Activated CD8-positive, alpha-beta memory T cell treated with anti-CD3 and anti-CD28 coated beads for 48 hours (primary cell): ENCODE results near the gene JMJD1C.
"Not testable (repeated sequence)": the region's sequence is repeated elsewhere in the genome, so short reads cannot be mapped to it uniquely, and the experiment has no call there.

Experiments used
- DNase-seq, 3 experiments: peaks; one replicate each; pipeline ENCODE4 v3.0.0-alpha.2; 2020; ENCODE audit warnings: low read depth in 2 of 3, low spot score in 2 of 3

The JMJD1C gene

DNA sequence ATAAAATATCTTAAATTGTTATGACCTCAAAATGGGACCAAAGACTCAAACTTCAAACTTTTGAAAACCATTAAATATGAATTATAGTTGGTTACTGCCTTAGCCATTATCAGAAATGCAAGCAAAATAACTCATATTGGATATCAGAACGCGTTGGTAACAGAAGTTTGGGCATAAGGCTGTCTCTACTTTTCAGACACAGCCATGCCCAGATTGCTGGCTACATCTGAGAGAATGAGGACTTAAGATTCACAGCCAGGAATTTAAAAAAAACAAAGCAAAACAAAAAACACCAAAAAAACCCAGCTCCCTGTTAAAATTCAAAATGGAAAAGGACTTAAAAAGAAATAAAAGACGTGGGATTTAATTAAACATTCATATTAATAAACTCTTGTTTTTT lies 161.6 kb downstream of the JMJD1C start:
- DNase-seq, result no peak

DNA sequence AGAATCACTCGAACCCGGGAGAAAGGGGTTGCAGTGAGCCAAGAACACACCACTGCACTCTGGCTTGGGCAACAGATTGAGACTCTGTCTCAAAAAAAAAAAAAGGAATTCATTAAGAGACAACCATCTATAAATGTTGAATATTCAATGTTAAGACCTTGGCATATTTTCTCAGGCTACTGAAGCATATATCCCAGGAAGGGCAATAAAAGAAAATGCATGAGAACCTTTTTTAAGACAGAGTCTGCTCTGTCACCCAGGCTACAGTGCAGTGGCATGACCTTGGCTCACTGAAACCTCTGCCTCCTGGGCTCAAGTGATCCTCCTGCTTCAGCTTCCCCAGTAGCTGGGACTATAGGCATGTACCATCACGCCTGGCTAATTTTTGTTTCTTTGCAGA lies 165.0 kb downstream of the JMJD1C start:
- no peak for DNase-seq

DNA sequence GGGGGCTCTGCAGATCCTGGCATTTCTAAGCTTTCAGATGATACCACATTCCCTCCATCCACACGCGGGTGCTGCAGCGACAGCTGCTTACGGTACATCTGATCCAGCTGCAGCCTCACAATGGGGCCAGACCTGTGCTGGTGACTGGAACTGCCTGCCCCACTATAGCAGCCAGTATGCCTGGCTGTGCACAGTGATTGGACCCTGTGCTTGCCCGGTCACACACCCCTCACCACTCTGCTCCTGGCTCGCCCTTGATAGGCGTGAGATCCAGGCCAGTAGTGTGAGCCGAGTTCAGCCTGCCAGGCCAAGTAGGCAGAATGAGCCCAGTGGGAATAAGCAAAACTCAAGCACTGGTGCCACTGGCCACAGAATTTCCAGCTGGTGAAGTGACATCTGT lies 167.8 kb downstream of the JMJD1C start:
- no peak for DNase-seq

DNA sequence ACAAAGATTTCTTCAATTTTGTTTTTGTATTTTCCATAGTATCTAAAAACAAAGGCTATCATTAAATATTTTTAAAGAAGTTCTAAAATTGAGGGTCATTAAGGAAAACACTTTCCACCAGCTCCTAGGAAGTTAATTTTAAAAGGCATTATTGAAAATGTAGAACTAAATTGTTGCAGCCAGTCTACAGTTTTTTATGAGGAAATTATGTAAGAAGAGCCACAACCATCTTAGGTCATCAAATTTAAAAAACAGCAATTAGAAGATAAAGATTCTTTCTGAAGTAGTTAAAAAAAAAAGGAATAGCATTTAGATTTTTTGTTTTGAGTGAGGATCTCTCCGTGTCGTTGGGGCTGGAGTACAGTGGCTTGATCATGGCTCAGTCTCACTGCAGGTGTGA lies 171.0 kb downstream of the JMJD1C start:
- no peak for DNase-seq

DNA sequence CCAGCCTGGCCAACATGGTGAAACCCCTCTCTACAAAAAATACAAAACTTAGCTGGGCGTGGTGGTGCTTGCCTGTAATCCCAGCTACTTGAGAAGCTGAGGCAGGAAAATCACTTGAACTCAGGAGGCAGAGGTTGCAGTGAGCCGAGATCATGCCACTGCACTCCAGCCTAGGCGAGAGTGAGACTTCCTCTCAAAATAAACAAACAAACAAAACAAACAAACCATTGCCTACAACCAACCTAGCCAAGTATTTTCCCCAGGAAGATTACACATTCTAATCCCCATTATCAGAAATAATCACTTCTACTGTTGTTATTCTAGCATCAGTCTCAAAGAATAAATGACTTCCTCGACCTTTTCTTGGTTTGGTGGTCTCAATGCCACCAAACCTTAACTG lies 172.9 kb downstream of the JMJD1C start:
- not testable (repeated sequence) for DNase-seq

DNA sequence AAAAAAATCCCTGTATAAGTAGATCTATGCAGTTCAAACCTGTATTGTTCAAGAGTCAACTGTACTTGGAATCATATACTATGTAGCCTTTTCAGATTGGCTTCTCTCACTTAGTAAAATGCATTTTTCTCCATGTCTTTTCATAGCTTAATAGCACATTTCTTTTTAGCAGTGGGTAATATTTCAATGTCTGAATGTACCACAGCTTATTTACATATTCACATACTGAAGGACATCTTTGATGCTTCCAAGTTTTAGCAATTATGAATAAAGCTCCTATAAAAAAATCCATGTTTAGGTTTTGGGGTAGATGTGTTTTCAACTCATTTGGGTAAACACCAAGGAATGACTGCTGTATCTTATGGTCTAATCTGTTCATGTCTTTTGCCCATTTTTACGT lies 177.6 kb downstream of the JMJD1C start:
- no peak for DNase-seq

DNA sequence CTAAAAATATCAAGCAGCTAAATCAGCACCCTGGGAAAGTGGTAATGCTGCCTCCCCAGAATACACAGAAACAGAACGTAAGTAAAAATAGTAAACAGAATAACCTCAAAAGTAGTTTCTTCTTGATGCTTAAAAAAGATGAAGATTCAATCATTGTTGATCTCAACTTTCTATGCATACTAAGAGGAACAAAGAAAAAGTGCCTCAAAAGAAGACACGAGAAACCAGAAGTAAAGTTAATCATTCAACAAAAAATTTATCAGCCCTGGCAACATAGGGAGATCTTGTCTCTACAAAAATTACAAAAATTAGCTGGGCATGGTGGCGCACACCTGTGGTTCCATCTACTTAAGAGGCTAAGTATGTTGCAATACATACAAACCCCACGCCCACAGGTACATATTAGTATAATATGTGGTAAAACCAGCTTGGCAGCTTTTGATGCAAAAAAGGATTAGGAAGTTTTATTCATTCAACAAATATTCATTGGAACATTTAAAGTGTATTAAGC lies 179.0 kb downstream of the JMJD1C start:
- DNase-seq, result no peak

DNA sequence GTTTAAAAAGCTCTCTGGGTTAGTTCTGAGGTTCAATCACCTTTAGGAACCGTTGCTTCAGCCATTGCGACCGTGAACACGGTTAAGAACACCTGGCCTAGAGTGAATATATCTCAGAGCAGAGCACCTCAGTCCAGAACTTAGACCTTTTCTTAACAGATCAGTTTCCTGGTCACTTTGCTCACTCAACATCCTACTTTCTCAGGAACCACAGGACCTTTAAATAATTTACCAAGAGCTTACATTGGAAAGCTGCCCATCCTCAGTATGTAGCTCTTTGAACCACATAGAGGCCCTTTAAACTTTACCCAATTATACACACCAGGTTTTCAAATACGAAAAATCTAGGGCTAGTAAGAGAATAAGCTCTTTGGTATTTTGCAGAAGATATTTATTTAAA lies 179.4 kb downstream of the JMJD1C start:
- no peak for DNase-seq

DNA sequence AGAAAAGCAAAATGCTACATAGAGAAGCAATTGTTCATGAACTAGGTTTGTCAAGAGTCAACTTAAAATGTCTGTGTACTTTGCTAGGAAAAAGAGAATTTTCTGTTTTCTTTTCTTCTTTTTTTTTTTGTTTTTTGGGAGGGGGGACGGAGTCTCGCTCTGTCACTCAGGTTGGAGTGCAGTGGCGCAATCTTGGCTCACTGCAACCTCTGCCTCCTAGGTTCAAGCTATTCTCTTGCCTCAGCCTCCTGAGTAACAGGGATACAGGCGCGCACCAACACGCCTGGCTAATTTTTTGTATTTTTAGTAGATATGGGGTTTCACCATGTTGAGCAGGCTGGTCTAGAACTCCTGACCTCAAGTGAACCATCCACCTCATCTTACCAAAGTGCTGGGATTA lies 181.9 kb downstream of the JMJD1C start:
- not testable (repeated sequence) for DNase-seq

DNA sequence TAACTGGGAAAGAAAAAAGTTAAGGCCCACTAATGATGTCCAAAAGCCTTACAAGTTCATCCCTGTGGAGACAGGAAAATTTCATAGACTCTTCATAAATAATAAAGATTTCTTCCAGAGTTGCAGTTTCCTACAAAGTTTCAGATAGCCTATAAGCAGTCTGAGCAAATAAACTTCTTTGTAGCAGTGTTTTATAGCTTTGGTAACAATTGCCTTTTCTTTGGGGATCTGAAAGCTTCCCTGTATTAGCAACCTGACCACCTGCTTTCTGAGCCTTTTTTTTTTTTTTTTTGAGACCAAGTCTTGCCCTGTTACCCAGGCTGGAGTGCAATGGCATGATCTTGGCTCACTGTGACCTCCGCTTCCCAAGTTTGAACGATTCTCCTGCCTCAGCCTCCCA lies 182.7 kb downstream of the JMJD1C start:
- DNase-seq, result no peak

DNA sequence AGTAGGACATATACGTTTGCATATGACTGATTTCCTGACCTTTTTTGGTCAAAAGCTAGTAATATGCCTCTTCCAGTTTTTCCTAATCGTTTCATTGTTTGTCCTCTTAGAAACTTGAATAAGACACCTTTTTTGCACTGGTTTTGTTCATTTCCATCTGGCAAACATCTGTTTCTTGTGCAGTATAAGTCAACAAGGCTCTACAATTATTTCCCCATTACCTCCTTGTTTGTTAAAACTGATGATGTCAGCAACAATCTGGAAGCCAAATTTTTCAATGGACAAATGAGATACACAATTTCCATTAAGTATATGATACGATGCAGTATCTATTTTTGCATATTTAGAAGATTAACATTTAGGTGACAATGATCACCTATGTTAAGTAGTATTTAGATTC lies 183.8 kb downstream of the JMJD1C start:
- DNase-seq, result no peak

DNA sequence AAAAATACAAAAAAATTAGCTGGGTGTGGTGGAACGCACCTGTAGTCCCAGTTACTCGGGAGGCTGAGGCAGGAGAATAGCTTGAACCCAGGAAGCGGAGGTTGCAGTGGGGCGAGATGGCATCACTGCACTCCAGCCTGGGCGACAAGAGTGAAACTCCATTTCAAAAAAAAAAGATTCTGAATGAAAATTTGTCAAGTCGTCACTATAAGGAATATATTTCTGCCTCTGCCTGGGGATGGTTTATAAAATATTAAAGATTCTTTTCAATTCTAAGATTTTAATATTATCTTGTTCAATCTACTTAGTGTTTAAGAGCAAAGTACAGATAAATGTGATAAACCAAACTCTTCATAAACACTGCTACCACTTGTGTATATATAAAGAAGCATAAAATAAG lies 185.4 kb downstream of the JMJD1C start:
- DNase-seq, result no peak

DNA sequence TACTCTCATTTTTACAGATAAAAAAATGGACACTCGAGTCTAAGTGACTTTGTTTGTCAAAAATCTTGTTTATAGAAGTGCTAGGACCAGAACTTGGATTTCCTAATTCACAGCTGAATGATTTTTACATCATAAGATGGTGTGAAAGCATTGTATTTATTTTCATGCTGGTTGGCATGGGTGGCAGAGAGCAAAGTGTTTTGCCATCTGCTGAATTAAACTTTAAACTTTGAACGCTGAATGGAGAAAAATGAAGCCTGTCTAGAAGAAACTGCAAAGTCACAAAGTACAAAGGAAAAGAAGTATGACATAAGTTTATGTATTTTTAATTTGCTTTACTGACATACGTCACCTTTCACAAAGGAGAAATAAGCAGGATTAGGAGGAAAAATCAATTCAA lies 190.7 kb downstream of the JMJD1C start:
- no peak for DNase-seq

DNA sequence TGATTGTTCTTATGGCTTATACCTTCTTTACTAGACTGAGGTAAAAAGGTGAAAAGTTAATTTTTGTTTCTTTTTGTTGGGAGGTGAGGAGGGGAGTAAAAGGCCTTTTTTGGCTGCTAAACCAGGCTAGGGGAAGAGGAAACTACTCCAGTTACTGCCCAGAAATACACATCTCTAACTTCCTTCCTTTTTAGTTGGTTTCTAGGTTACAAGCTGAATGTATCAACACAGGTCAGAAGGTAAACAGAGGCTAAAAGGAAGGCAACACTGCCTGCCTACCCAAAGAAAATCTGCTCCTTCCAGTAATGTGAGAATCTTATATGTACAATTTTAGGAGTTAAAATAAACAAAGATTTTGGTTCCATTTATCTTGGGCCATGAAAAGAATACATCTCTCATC lies 192.2 kb downstream of the JMJD1C start:
- no peak for DNase-seq

DNA sequence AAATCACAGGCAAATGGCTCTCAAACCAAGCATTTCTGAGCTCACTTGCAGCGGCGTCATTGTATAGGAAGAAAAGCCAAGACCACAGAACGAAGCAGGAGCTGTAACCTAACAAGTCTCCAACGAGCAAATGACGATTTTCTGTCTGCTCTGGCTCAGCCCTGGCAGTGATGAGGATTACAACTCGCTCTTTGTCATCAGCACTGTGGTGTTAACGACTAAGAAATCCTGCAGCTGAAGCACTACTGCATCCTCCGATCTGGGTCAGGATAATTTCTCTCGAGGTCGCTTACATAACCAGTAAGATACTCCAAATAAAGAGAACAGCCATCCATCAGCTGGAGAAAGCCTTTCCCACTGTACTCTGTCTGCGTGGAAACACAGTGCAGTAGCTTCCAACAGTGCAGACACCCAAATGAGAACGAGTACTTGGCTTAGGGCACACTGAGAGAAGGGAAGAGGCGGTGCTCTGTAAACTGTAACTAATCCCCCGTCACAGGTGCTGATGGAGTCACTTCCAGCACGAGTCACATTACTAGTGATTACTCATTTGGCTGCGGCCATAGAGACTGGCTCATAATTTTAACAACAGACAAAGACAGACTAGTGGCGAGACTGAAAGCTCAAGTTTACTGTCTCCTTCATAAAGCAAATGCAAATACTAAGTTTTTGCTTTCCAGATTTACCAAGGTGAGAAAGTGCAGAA lies 196.8 kb downstream of the JMJD1C start:
- DNase-seq, result peak; percentile 18 to 52 (median 40)

DNA sequence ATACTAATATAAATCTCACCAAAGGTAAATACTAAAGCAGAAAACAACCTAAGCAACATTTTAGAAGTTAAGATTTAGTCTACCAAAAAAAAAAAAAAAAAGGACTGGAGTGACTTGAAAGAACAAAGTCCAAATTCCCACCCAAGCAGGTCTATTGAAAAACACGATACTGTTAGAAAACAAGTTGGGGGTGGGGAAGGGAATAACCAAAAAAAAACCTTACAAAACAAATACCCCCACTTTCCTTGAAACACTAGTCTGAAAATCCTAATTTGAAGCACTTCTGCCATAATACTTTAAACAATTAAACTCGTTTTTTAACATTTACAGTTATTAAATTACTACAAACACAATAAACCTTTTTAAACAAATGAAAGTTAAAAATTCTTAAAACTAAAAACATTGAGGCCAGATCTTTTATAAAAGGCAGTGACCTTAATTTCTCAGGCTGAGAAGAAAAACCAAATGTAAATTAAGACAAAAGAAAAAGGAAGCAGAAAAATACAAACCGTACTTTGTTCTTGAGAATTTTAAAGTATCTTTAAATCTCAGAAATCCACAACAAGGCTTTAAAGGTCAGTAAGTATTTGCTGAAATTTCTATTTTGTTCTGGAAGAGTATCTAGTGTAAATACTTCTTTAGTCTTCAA lies 197.5 kb downstream of the JMJD1C start:
- no peak for DNase-seq

DNA sequence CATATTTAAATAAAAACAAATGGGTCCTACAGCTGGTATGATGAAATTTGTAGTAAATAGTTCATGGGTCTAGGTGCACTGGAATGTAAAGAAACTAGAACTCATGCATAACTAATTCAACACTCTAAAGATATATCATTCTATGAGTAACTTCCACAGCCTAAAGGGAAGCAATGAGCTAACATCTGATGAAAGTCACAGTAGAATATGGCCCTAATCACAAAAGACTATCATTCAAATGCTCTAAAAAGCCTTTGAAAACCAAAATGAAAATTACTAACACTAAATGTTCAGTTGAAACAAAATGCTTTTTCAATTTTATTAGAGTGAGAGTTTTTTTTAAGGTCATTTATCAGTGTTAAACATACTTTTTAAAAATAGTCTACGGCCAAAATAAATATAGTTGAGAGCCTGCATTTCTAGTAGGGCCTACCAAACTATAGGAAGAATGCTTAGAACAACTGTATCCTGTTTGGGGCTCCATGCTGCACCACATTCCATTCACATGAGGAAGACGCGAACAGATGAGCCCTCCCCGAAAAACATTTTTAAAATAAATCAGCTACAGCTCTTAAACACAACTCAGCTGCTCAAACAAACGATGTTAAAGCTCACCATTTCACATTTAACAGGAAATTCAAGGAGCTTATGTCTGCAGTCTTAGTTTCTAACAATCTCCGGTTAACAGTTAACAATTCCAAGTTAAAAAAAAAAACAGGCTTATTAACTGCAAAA lies 198.2 kb downstream of the JMJD1C start:
- no peak for DNase-seq

DNA sequence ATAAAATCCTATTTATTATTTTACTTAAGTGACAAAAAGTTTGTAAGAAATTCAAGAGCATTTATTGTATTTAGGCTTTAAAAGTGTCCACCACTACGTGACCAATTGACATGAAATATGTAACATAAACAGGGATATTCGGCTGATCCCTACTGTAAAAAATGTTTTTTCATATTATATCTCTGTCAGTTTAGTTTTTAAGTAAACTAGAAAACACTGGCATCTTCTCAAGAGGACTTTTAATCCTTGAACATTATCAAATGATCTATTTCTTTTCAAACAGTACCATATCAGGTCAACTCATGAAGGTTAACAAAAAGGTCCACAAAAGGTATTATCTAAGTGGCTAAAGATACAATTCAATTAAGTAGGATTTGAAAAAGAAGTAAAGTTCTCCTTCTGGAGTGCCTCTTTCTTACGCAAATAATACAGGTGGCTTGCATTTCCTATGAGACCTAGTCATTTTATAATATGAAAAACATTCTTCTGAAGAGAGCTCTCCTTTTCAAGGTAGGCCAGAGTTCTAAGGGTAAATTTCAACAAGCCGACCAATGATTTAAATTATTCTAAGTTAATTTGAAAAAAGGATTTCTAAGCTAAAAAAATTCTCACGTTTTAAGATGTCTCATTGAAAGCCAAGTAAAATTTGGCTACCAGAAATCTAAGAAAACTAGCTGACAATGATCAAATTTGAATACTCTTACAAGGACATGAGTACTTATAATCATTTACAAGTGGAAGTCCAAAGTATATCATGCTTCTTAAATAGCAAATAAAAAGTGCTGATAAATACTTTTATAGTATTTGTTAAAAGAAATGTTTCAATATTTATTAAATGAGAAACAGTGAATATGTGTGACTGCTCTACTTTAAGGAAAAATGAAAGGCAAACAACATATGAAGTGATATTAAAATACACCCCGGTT lies 199.1 kb downstream of the JMJD1C start:
- no peak for DNase-seq

DNA sequence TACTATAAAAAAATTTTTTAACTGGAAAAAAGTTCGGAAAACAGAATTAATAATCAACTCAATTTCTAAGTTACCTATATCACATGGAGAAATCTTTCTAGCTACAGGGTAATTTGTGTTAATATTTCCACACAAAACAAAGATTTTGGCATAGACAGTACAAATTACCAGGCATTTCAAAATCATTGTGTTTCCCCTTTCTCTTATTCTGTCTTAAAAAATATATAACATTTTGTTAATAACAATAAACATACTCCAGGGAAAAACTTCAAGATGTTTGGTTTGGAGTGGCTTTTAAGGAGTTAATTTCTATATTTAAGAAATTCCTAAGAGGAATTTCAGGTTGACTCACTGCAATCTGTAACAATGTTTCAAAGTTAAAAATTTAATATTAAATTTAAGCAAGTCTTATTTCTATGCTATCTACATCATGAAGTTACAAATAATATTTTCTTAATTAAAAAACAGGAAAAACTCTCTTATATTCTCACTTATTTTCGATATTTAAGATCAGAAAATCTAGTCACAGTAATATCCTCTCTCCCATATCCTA lies 200.0 kb downstream of the JMJD1C start:
- DNase-seq, result no peak

DNA sequence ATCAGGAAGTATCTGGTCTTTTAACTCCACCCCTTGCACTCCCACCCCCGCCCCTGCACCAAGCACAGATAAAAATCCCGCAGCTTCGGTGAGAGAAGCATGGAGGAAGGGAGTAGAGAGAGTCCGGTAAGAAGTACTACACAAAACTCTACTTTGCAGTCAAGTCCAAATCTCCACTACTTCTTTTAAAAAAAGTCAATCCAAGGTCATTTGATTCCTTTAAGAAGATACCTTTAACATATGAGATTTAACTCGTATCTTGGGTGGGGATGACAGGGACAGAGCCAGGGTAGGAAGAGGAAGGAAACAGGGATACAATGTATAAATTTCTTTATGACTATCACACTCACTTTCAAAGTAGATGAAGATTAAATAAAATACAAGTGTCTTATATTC lies 200.6 kb downstream of the JMJD1C start:
- peak in 1 of 3 experiments; percentile 9 for DNase-seq
